PFSK-1 (cell line): ENCODE results near the gene OSTF1.

Experiments
- POLR2AphosphoS5 ChIP-seq: IDR thresholded peaks from 2 replicates; pipeline ENCODE4 v1.6.1; 2012; ENCODE audit warnings: low read depth, mild to moderate bottlenecking, control low read depth, low read length, moderate library complexity
- REST ChIP-seq, 2 experiments: IDR thresholded peaks; 2 replicates each; pipeline versions ENCODE4 v1.6.1 to v1.8.0; 2011 to 2012; ENCODE audit warnings: low read depth in 2 of 2, low read length in 2 of 2, control low read depth in 1 of 2, inconsistent platforms in 1 of 2, mild to moderate bottlenecking in 1 of 2, moderate library complexity in 1 of 2; ENCODE audit not compliant: insufficient read depth in 1 of 2
- TAF1 ChIP-seq: IDR thresholded peaks from 2 replicates; pipeline ENCODE4 v1.6.1; 2012; ENCODE audit warnings: low read length, control low read depth, borderline replicate concordance; ENCODE audit not compliant: insufficient read depth

GRCh38 chr9:75101004-75101588, 12.8 kb downstream of the OSTF1 start:
- TF ChIP-seq REST (IDR thresholded peaks at IDR 0.05; ENCODE audit: insufficient read depth in 1 of 2, low read depth in 2 of 2, low read length in 2 of 2): no peak
- TF ChIP-seq TAF1: no peak
- TF ChIP-seq POLR2AphosphoS5: no peak
